ENCODE data around the gene SOX4.

The SOX4 gene

DNA sequence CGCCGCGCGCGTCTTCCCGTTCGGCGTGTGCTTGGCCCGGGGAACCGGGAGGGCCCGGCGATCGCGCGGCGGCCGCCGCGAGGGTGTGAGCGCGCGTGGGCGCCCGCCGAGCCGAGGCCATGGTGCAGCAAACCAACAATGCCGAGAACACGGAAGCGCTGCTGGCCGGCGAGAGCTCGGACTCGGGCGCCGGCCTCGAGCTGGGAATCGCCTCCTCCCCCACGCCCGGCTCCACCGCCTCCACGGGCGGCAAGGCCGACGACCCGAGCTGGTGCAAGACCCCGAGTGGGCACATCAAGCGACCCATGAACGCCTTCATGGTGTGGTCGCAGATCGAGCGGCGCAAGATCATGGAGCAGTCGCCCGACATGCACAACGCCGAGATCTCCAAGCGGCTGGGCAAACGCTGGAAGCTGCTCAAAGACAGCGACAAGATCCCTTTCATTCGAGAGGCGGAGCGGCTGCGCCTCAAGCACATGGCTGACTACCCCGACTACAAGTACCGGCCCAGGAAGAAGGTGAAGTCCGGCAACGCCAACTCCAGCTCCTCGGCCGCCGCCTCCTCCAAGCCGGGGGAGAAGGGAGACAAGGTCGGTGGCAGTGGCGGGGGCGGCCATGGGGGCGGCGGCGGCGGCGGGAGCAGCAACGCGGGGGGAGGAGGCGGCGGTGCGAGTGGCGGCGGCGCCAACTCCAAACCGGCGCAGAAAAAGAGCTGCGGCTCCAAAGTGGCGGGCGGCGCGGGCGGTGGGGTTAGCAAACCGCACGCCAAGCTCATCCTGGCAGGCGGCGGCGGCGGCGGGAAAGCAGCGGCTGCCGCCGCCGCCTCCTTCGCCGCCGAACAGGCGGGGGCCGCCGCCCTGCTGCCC, 1.1 kb downstream of the SOX4 start:
- DNase-seq (ENCODE audit: low read depth), result no peak

GRCh38 chr6:21595285-21596144, 2.0 kb downstream of the SOX4 start:
- DNase-seq (ENCODE audit: low read depth), result no peak

DNA sequence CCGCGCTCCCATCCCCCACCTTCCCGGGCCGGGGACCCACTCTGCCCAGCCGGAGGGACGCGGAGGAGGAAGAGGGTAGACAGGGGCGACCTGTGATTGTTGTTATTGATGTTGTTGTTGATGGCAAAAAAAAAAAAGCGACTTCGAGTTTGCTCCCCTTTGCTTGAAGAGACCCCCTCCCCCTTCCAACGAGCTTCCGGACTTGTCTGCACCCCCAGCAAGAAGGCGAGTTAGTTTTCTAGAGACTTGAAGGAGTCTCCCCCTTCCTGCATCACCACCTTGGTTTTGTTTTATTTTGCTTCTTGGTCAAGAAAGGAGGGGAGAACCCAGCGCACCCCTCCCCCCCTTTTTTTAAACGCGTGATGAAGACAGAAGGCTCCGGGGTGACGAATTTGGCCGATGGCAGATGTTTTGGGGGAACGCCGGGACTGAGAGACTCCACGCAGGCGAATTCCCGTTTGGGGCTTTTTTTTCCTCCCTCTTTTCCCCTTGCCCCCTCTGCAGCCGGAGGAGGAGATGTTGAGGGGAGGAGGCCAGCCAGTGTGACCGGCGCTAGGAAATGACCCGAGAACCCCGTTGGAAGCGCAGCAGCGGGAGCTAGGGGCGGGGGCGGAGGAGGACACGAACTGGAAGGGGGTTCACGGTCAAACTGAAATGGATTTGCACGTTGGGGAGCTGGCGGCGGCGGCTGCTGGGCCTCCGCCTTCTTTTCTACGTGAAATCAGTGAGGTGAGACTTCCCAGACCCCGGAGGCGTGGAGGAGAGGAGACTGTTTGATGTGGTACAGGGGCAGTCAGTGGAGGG, 2.8 kb downstream of the SOX4 start:
- no peak for DNase-seq (ENCODE audit: low read depth)

GRCh38 chr6:21596949-21597682, 3.6 kb downstream of the SOX4 start:
- no peak for DNase-seq (ENCODE audit: low read depth)

GRCh38 chr6:21597801-21598673, 4.5 kb downstream of the SOX4 start:
- DNase-seq (ENCODE audit: low read depth), result no peak

DNA sequence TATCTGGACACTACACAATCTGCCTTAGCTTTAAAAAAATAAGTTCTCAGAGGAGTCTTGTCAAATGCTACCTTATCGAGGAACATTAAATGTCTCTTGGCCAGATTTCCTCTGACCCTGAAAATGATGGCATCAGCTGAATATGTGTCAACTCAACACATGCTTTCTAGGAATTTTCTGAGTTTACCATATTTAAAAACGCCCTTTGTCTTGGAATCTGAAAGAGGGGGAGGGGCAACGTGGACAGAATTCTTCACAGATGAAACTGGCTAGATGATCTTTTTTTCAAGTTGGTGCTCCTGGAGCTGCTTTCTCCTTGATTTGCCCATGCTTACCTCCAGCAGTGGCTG, 5.1 kb downstream of the SOX4 start:
- no peak for DNase-seq (ENCODE audit: low read depth)

- DNase-seq (ENCODE audit: low read depth), result no peak
Observed at GRCh38 chr6:21599051-21599696, 5.6 kb downstream of the SOX4 start.

- DNase-seq (ENCODE audit: low read depth), result no peak
Observed at GRCh38 chr6:21601339-21601923, 7.9 kb downstream of the SOX4 start.

DNA sequence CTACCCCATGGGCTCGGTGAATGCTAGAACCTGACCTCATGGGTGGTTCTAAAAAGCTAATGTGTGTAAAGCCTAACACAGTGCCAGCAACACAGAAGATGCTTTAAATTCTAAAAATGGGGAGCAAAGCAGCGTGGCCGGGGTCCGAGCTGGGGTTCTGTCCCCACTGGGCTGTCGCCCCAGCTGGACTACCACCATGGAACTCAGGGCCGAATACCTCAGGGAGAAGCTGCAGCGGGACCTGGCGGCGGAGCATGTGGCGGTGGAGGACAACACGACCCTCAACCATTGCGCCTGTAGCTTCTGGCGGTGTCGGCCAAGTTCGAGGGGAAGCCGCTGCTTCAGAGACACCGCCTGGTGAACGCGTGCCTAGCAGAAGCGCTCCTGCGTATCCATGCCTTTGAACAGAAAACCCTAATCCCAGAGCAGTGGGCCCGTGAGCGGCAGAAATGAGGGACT, 8.4 kb downstream of the SOX4 start:
- DNase-seq (ENCODE audit: low read depth), result no peak

DNA sequence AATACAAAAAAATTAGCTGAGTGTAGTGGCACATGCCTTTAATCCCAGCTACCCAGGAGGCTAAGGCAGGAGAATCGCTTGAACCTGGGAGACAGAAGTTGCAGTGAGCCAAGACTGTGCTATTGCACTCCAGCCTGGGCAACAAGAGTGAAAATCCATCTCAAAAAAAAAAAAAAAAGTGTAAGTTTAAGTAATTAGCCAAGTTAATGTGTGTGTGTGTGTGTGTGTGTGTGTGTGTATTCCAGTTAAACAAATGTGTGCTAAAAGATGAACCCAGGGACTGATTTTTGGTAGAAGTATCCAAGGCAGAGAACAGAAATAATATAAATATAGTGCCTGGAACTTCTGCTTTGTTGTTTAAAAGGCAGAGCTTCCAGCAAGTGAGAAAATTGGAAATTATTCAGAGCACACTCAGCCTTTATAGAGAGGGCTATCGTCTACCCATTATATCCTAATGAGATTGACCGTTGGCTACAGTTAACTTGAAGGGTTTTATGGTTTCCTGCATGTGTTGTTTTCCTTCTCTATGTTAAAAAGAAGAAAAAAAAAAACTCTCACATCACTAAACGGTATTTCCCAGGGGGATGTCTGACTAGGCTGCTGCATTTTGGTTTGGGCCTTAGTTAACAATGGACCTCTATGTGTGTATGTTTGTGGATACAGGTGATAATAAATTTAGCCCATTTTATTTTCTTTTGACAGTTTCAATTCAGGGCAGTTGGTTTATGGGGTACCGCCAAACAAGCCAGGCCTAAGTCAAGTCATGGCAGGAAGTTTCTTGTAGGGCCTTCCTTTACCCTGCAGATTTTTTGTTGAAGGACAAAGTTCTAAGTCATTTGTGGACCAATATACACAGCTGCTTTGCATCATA, 9.8 kb downstream of the SOX4 start:
- no peak for DNase-seq (ENCODE audit: low read depth)

DNA sequence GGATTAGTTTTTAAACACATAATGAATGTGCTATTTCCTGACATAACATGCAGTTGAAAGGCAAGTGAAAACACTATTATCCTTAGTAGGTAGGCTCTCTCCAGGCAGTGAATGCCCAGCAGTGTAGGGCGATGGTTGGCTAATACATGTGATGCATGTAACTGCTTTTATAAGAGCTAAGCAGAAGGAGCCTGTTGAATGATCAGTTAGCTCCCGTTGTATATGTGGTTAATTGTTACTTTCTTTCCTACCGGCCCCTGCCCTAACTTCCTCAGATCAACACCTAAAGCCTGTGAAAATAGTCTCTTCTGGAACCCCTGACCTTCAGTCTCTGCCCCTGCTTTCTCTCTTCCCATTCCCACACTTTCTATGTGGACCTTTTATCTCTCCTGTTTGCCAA, 10.5 kb downstream of the SOX4 start:
- DNase-seq (ENCODE audit: low read depth), result no peak

DNA sequence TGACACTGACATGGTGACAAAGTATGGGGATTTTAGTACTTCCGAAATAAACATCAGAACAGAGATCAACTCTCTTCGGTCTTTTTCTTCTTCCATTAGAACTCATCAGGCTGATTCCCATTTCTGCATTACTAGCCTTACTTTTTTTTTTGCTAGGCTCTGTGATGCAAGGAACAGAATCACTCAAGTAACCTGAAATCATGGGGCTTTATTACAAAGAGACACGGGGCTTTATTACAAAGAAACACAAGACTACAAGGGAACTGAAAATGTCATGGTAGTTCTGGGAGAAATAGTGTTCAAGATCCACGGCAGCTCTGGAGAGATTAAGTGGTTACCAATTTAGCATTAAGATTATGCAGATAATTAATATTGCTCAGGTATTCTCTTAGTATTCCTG, 11.6 kb downstream of the SOX4 start:
- no peak for DNase-seq (ENCODE audit: low read depth)

- DNase-seq (ENCODE audit: low read depth), result no peak
Observed at GRCh38 chr6:21608601-21609000, 15.1 kb downstream of the SOX4 start.

DNA sequence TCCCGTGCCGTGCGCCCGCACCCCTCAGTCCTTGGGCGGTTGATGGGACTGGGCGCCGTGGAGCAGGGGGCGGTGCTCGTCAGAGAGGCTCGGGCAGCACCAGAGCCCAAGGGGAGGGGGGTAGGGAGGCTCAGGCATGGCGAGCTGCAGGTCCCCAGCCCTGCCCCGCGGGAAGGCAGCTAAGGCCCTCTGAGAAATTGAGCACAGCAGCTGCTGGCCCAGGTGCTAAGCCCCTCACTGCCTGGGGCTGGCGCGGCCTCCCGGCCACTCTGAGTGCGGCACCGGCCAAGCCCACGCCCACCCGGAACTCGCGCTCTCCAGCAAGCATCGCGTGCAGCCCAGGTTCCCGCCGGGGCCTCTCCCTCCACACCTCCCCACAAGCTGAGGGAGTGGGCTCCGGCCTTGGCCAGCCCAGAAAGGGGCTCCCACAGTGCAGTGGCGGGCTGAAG, 16.4 kb downstream of the SOX4 start:
- no peak for DNase-seq (ENCODE audit: low read depth)

DNA sequence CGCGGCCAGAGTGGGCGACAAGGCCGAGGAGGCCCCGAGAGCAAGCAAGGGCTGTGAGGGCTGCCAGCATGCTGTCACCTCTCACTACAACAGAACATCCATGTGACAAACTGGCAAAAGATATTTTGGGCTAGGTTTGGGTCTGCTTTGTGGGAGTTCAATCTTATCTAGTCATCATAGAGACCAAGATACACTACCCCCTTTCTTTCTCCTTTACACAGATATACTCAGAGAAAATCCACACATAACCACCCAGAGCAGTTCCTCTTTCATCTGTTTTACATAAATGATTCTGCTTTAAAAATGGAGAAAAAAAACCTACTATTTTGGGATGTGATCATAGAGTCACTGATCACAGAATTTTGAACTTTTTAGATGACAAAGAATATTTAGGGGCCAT, 16.8 kb downstream of the SOX4 start:
- no peak for DNase-seq (ENCODE audit: low read depth)

DNA sequence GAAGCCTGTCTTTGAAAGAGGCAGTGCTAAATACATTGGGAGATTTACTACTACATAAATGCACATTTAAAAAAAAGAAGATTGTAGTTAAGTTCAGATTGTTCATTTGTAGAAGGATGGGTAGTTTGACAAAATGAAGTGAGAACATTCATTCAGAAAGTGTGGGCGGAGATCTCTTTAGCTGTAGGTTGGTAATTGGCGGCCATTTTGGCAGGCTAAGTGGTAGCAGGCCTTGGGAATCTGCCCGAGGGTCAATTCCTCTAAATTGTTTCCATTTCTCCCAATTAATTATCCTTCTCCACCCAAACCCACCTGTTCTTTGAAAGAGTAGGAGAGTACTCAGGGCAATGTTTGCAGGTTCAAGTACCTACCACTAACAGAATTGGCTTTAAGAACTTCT, 17.9 kb downstream of the SOX4 start:
- no peak for DNase-seq (ENCODE audit: low read depth)

DNA sequence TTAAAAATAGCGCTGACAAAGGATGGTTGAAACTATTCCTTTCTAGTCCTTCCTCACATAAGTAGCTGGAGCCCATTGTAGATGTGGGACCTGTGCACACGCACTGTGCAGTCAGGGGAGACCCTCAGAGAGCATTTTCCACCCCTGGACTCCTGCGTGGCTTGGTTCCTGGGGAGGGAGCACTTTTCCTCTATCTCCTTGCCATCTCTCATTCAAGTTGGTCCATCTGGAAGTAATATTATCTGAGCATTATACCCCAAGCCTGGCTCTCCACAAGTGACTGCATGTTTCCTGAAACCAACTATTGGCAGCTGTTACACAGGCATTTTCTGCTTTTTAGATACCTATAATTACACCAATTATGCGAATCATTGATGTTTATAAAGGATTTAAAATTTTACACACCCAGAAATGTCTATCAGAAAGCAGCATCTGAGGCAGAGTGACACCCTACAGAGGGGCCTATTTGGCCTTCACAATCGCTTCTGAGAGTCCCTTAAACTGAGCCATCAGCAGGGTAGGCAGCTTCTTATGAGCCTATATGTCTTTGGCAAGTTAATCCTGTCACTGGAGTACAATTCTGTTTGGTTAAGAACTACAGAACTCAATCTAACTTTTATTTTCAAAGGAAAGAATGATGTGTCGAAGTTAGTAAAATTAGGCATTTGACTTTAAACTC, 18.7 kb downstream of the SOX4 start:
- no peak for DNase-seq (ENCODE audit: low read depth)

GRCh38 chr6:21613809-21614208, 20.3 kb downstream of the SOX4 start:
- DNase-seq (ENCODE audit: low read depth), result no peak

Measured in stimulated activated CD4-positive, alpha-beta T cell treated with anti-CD3 and anti-CD28 coated beads, Interleukin-2, amount 100 ng/mL, for 4 hours (primary cell).